ENCODE data around the gene RIT2. TPM values are rescaled to one million over a fixed set of nuclear protein-coding genes. Genes with fewer than 3 reads are reported as not detected.

RIT2 gene
- total RNA-seq, 1 donor from 2014 or later: not detected

DNA sequence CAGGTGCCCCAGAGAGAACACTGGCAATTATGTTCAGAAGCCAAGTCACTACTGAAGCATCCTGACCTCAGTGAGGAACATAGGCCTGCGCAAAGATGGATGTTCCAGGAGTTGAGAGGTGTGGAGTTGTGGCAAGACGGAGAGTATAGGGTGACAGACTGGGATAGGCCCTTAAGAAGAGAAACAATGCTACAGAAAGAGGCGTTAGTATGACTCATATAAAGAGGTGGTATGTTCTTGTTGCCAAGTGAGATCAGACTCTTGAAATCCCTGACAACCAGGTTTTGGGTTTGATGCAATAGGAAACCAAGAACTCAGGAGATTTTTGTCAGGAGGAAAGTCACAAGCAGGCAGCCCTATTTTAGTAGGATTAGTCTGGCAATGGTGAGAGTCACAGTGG lies 185.6 kb downstream of the RIT2 start:
- Histone ChIP-seq H2AFZ (replicated peaks) (peak overlapping the region; percentile 44), H3K4me3 (no peak overlapping the region), H4K20me1 (ENCODE audit: low read depth) (no peaks in the 10 kb centered on the region), H3K4me1 (no peaks in the 10 kb centered on the region), H3K9ac (no peak overlapping the region), H3K9me3 (ENCODE audit: low read depth) (no peaks in the 10 kb centered on the region), H3K79me2 (ENCODE audit: low read depth) (no peaks in the 10 kb centered on the region), H3K4me2 (no peak overlapping the region), H3K36me3 (no peaks in the 10 kb centered on the region), H3K27me3 (no peaks in the 10 kb centered on the region), H3F3A (ENCODE audit: low read depth) (peaks cover 4% of the 10 kb centered on the region), H3K27ac (no peak overlapping the region)
- DNase-seq (ENCODE audit: low spot score): no peak
- H3K27me3 Mint-ChIP-seq (ENCODE audit: insufficient read depth, low read depth): peaks cover 4% of the 10 kb centered on the region
- TF ChIP-seq EZH2phosphoT487 (IDR thresholded peaks at IDR 0.05) (no peak), EZH2 (IDR thresholded peaks at IDR 0.05) (no peak)
- TF ChIP-seq, protein P1, sequence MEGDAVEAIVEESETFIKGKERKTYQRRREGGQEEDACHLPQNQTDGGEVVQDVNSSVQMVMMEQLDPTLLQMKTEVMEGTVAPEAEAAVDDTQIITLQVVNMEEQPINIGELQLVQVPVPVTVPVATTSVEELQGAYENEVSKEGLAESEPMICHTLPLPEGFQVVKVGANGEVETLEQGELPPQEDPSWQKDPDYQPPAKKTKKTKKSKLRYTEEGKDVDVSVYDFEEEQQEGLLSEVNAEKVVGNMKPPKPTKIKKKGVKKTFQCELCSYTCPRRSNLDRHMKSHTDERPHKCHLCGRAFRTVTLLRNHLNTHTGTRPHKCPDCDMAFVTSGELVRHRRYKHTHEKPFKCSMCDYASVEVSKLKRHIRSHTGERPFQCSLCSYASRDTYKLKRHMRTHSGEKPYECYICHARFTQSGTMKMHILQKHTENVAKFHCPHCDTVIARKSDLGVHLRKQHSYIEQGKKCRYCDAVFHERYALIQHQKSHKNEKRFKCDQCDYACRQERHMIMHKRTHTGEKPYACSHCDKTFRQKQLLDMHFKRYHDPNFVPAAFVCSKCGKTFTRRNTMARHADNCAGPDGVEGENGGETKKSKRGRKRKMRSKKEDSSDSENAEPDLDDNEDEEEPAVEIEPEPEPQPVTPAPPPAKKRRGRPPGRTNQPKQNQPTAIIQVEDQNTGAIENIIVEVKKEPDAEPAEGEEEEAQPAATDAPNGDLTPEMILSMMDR (IDR thresholded peaks at IDR 0.05): no peak
- H3K4me1 Mint-ChIP-seq: peaks cover 6% of the 10 kb centered on the region
- H3K4me3 Mint-ChIP-seq: no peak overlapping the region
- H3K27ac Mint-ChIP-seq: no peak overlapping the region
- no peaks in the 10 kb centered on the region for H3K36me3 Mint-ChIP-seq
- no peaks in the 10 kb centered on the region for H3K9me3 Mint-ChIP-seq

DNA sequence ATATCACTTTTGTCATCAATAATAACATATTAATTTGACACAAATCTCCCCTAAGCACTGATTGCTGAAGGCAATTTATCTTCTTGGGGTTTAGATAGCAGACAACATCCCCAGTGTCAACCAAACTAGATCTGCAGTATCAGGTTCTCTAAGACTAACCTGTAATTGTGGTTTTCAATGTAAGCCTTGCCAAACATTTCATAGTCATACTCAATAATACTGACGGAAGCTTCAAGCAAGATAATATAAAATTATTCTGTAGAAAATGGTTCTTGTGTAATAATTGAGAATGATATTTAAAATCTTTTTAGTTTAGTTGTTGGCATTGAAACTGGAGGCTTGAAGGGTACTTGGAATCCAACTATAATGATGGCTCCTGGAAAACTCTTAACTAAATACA lies 186.3 kb downstream of the RIT2 start:
- no peak for DNase-seq (ENCODE audit: low spot score)
- no peaks in the 10 kb centered on the region for H3K36me3 ChIP-seq
- no peaks in the 10 kb centered on the region for H3K4me1 ChIP-seq
- peaks cover 4% of the 10 kb centered on the region for H3F3A ChIP-seq (ENCODE audit: low read depth)
- Mint-ChIP-seq H3K9me3 (no peaks in the 10 kb centered on the region), H3K27ac (no peak overlapping the region), H3K36me3 (no peaks in the 10 kb centered on the region), H3K4me1 (peaks cover 6% of the 10 kb centered on the region), H3K4me3 (no peak overlapping the region), H3K27me3 (ENCODE audit: insufficient read depth, low read depth) (peaks cover 4% of the 10 kb centered on the region)
- H3K9me3 ChIP-seq (ENCODE audit: low read depth): no peaks in the 10 kb centered on the region
- H2AFZ ChIP-seq (replicated peaks): no peak overlapping the region
- H4K20me1 ChIP-seq (ENCODE audit: low read depth): no peaks in the 10 kb centered on the region
- H3K9ac ChIP-seq: no peak overlapping the region
- H3K4me3 ChIP-seq: no peak overlapping the region
- no peak overlapping the region for H3K27ac ChIP-seq
- no peak overlapping the region for H3K4me2 ChIP-seq
- H3K27me3 ChIP-seq: no peaks in the 10 kb centered on the region
- TF ChIP-seq EZH2phosphoT487 (IDR thresholded peaks at IDR 0.05) (no peak), EZH2 (IDR thresholded peaks at IDR 0.05) (no peak)
- TF ChIP-seq, protein P1 (IDR thresholded peaks at IDR 0.05): no peak
- no peaks in the 10 kb centered on the region for H3K79me2 ChIP-seq (ENCODE audit: low read depth)

DNA sequence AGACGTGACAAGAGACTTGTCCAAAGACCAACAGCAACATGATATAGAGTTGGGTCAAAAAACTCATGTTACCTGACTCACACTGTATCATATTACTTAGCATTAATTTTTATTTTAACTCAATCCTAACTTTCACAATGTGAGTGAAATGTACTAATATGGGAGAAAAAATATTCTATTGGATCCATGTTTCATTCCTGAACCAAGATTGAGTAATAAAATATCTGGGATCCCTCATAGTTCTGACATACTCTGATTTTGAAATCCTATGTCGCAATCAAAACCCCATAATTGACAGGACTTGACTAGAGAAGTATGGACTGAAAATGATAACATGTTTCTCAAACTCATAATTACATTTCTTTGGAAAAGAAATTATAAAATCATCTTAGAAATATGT lies 190.4 kb downstream of the RIT2 start:
- H3K27ac ChIP-seq: no peak overlapping the region
- H3K4me3 Mint-ChIP-seq: no peak overlapping the region
- H3K4me1 ChIP-seq: peaks cover 14% of the 10 kb centered on the region
- H3K4me1 Mint-ChIP-seq: peaks cover 6% of the 10 kb centered on the region
- H3K27me3 Mint-ChIP-seq (ENCODE audit: insufficient read depth, low read depth): peaks cover 4% of the 10 kb centered on the region
- H3F3A ChIP-seq (ENCODE audit: low read depth): peaks cover 2% of the 10 kb centered on the region
- no peaks in the 10 kb centered on the region for H4K20me1 ChIP-seq (ENCODE audit: low read depth)
- no peak for DNase-seq (ENCODE audit: low spot score)
- TF ChIP-seq EZH2phosphoT487 (IDR thresholded peaks at IDR 0.05) (no peak), EZH2 (IDR thresholded peaks at IDR 0.05) (no peak)
- TF ChIP-seq, protein P1 (IDR thresholded peaks at IDR 0.05): no peak
- H3K9me3 ChIP-seq (ENCODE audit: low read depth): no peaks in the 10 kb centered on the region
- no peak overlapping the region for H3K4me2 ChIP-seq
- H3K36me3 ChIP-seq: no peaks in the 10 kb centered on the region
- H3K9me3 Mint-ChIP-seq: no peaks in the 10 kb centered on the region
- no peaks in the 10 kb centered on the region for H3K79me2 ChIP-seq (ENCODE audit: low read depth)
- no peaks in the 10 kb centered on the region for H3K36me3 Mint-ChIP-seq
- no peak overlapping the region for H2AFZ ChIP-seq (replicated peaks)
- no peak overlapping the region for H3K4me3 ChIP-seq
- H3K9ac ChIP-seq: no peak overlapping the region
- no peaks in the 10 kb centered on the region for H3K27me3 ChIP-seq
- H3K27ac Mint-ChIP-seq: no peak overlapping the region
